GM12878 (cell line): ENCODE results near the gene HMOX1. TPM values are rescaled to one million over a fixed set of nuclear protein-coding genes. Genes with fewer than 3 reads are reported as not detected.
A peak's percentile ranks its signal among the peaks of the same experiment; 100 is the strongest.

Source experiments
- BMI1 ChIP-seq: fragments of 450-650 bp; IDR thresholded peaks from 2 replicates; pipeline ENCODE4 v1.6.1; 2016; ENCODE audit warnings: mild to moderate bottlenecking, moderate library complexity, borderline replicate concordance
- CBFB ChIP-seq: IDR thresholded peaks from 2 replicates; pipeline ENCODE4 v1.6.1; 2016; ENCODE audit warnings: antibody characterized with exemption, low read depth
- CHD2 ChIP-seq: IDR thresholded peaks from 2 replicates; pipeline ENCODE4 v1.6.1; 2011; ENCODE audit warnings: low read depth, low read length, improper control_type of control experiment, borderline replicate concordance
- E2F4 ChIP-seq: IDR thresholded peaks from 2 replicates; pipeline ENCODE4 v1.6.1; 2012; ENCODE audit warnings: low read depth, low read length, improper control_type of control experiment
- EED ChIP-seq: sonication (generic); IDR thresholded peaks from 2 replicates; pipeline ENCODE4 v1.6.1; 2016; ENCODE audit warnings: antibody characterized with exemption, low read depth
- EP300 ChIP-seq, 2 experiments: fragments of 150-350 bp in 1 of 2; IDR thresholded peaks; 2 replicates each; pipeline ENCODE4 v1.6.1; 2011 to 2012; ENCODE audit warnings: low read depth in 2 of 2, low read length in 2 of 2, borderline replicate concordance in 1 of 2, improper control_type of control experiment in 1 of 2, inconsistent platforms in 1 of 2; ENCODE audit not compliant: control insufficient read depth in 1 of 2
- HDAC2 ChIP-seq: fragments of 200-600 bp; sonication (generic); IDR thresholded peaks from 2 replicates; pipeline ENCODE4 v1.6.1; 2017
- HDAC6 ChIP-seq: fragments of 200-600 bp; sonication (generic); IDR thresholded peaks from one replicate; pipeline ENCODE4 v1.8.0; 2017; ENCODE audit warnings: antibody characterized with exemption; ENCODE audit not compliant: unreplicated experiment
- IRF3 ChIP-seq: fragments of 450-650 bp; IDR thresholded peaks from 2 replicates; pipeline ENCODE4 v1.6.1; 2014; ENCODE audit warnings: mild to moderate bottlenecking
- NBN ChIP-seq: fragments of 450-650 bp; IDR thresholded peaks from 2 replicates; pipeline ENCODE4 v1.6.1; 2016
- NFYA ChIP-seq: IDR thresholded peaks from 2 replicates; pipeline ENCODE4 v1.6.1; 2011; ENCODE audit warnings: low read depth, mild to moderate bottlenecking, low read length, improper control_type of control experiment, borderline replicate concordance
- PKNOX1 ChIP-seq: fragments of 450-650 bp; IDR thresholded peaks from 2 replicates; pipeline ENCODE4 v1.6.1; 2016; ENCODE audit warnings: mild to moderate bottlenecking
- RAD51 ChIP-seq: fragments of 450-650 bp; IDR thresholded peaks from 2 replicates; pipeline ENCODE4 v1.6.1; 2016; ENCODE audit warnings: moderate library complexity, mild to moderate bottlenecking, inconsistent platforms
- RB1 ChIP-seq: fragments of 450-650 bp; formaldehyde crosslinking; IDR thresholded peaks from 2 replicates; pipeline ENCODE4 v1.6.1; 2017; ENCODE audit warnings: mild to moderate bottlenecking, borderline replicate concordance
- SKIL ChIP-seq: fragments of 450-650 bp; IDR thresholded peaks from 2 replicates; pipeline ENCODE4 v1.6.1; 2017; ENCODE audit warnings: mild to moderate bottlenecking, low read depth, inconsistent platforms; ENCODE audit not compliant: poor library complexity, severe bottlenecking
- USF2 ChIP-seq: IDR thresholded peaks from 2 replicates; pipeline ENCODE4 v1.6.1; 2011; ENCODE audit warnings: low read depth, low read length, improper control_type of control experiment, borderline replicate concordance
- ZNF24 ChIP-seq: fragments of 450-650 bp; IDR thresholded peaks from 2 replicates; pipeline ENCODE4 v1.6.1; 2017; ENCODE audit warnings: antibody characterized with exemption, mild to moderate bottlenecking
- ZNF687 ChIP-seq: fragments of 450-650 bp; IDR thresholded peaks from 2 replicates; pipeline ENCODE4 v1.6.1; 2017; ENCODE audit warnings: mild to moderate bottlenecking, moderate library complexity
- polyA plus RNA-seq, 11 experiments: library from polyadenylated mRNA; depleted of rRNA in 4 of 11; unstranded in 6 of 11; stranded (reverse) in 5 of 11; fragments of >200 nt; fragmentation: Nextera tagmentation in 4 of 11; fragmentation: Illumina TruSeq in 1 of 11; extraction: Ambion mirVana in 4 of 11; extraction: Trizol in 1 of 11; gene quantifications; 1 replicate in 1 of 11; 2 replicates in 10 of 11; pipeline versions ENCODE4 v1.2.1 to v1.2.3, GENCODE V29; 2011 to 2016; ENCODE audit warnings: inconsistent platforms in 2 of 11, missing spikeins in 2 of 11, low read depth in 1 of 11
- total RNA-seq, 4 experiments: library from RNA; depleted of rRNA in 3 of 4; stranded (reverse); fragments of >200 nt in 3 of 4; fragmentation: Illumina TruSeq in 1 of 4; extraction: Trizol in 1 of 4; gene quantifications; 2 replicates each; pipeline versions ENCODE4 v1.2.1 to v1.2.3, GENCODE V29; 2013 to 2021

Gene HMOX1
- total and polyA plus RNA-seq, 10 of the 15 experiments (the other 5 are each of a cell fraction or from before 2014, with no cell fraction given), result 1.5 to 36.7 (median 18.8) TPM

GRCh38 chr22:35380537-35381423 is at the start of gene HMOX1 (continued):
- 0 out of 2 replicates have a peak, but pooled peaks have one; percentile 84 for TF ChIP-seq RB1
- TF ChIP-seq ZNF687, result peak; percentile 82
- no peak for TF ChIP-seq NFYA
- no peak for TF ChIP-seq ZNF24
- 0 out of 2 replicates have a peak, but pooled peaks have one; percentile 57 for TF ChIP-seq CHD2
- no peak for TF ChIP-seq NBN
- TF ChIP-seq SKIL, result peak; percentile 21
- TF ChIP-seq HDAC6, result no peak
- no peak for TF ChIP-seq PKNOX1
- TF ChIP-seq USF2, result peak; percentile 88
- TF ChIP-seq HDAC2, result no peak
- peak; percentile 95 for TF ChIP-seq RAD51
- no peak for TF ChIP-seq EED
- TF ChIP-seq BMI1, result no peak
- TF ChIP-seq E2F4, result no peak
- no peak for TF ChIP-seq IRF3
- no peak for TF ChIP-seq CBFB
- TF ChIP-seq EP300 (IDR thresholded peaks at IDR 0.05; ENCODE audit: borderline replicate concordance in 1 of 2, control insufficient read depth in 1 of 2, low read depth in 2 of 2, low read length in 2 of 2), result 0 out of 4 replicates have a peak, but pooled peaks of 1 of the 2 experiments have one; percentile 20
